D721Med (cell line): Measurements from ENCODE around the gene TUBB2B.

Source experiments
- DNase-seq: peaks from one replicate; pipeline ENCODE4 v3.0.0; 2011; ENCODE audit warnings: low spot score; ENCODE audit not compliant: insufficient read length
- FAIRE-seq: peaks from 2 replicates; lab custom pipeline; 2011; peaks lifted over from hg19 to GRCh38; lab: Jason Lieb, UNC
- CTCF ChIP-seq: IDR thresholded peaks from 2 replicates; pipeline ENCODE4 v1.5.1; 2012; ENCODE audit warnings: mild to moderate bottlenecking, control low read depth; ENCODE audit not compliant: insufficient read depth; ENCODE audit errors: missing control alignments

TUBB2B gene

GRCh38 chr6:3227363-3228045 lies at the start of gene TUBB2B:
Gene TUBB2B, minus strand, starts transcription at chr6:3227653. Its CDS starts 110 bp downstream, at chr6:3227543.
- no peak for TF ChIP-seq CTCF
- DNase-seq (peak; percentile 86), FAIRE-seq (no peak)

- no peak for DNase-seq
- no peak for FAIRE-seq
- TF ChIP-seq CTCF = no peak
Observed at GRCh38 chr6:3277251-3277650, 49.8 kb upstream of the TUBB2B start.

GRCh38 chr6:3276174-3277167 lies 49.0 kb upstream of the TUBB2B start:
- TF ChIP-seq CTCF = no peak
- DNase-seq = no peak
- no peak for FAIRE-seq

DNA sequence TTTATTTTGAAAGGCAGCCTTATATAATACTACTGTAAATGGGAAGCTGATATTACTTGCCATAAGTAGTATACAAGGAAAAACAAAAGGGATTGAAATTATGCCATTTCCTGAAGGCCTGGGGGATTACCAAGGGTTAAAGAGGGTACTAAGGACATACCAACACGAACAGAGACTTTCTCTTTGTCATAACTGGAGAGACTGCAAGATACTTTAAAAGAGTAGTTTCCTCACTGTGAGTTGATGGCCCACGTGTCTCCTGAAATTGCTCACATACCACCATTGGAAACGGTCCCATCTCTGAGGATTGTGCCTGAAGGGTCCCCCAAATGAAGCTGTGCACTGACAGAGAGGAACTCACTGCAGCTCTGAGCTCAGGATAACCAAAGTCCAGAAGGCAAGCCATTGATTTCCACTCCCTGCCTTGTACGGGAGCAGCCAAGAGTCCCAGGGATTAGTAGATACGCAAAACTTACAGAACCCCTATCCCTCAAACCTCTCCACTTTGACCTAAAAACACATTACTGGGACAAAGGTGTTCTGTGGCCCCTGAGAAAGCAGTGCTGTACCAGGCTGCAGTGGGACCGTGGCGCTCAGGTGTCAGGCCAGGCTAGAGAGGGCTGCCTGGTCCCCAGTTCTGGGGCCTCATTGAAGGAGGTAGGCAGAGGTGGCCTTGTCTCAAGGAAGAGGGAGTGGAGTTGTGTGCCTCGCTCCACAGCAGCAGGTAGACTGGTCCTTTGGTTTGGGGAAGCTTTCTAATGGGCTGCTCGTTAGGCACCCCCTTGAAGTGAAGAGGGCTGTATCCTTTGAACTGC lies 46.5 kb upstream of the TUBB2B start:
- no peak for FAIRE-seq
- DNase-seq = no peak
- TF ChIP-seq CTCF = no peak

DNA sequence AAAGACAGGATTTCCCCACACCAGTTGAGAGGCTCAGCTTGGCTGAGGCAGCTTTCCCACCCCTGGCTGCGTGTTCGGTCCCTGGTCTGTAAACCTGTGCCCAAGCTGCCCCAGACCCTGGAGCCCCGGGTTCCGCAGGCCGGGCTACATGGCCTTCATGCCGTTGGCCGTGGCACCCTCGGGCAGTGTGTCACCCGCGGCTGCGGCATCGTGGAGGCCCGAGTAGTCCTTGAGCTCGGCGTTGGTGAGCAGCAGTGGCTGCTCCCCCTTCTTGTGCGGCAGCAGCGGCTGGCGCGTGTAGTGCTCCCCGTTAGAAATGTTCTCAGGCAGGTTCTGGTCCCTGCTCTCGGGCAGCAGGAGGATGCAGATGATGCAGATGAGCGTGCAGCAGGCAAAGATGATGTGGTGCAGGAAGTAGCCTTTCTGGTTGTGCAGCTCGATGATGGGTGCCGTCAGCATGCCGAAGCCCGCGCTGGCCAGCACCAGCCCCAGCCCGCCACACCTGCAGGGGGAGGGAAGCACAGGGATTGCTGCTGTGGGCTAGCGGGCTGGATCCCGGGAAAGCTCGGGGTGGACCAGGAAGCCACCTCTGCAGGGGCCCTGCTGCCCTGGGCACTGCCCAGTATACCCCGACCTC lies 45.6 kb upstream of the TUBB2B start:
- FAIRE-seq (no peak), DNase-seq (no peak)
- no peak for TF ChIP-seq CTCF

- TF ChIP-seq CTCF = no peak
- no peak for FAIRE-seq
Observed at GRCh38 chr6:3271756-3272155, 44.3 kb upstream of the TUBB2B start.

More at GRCh38 chr6:3271756-3272155, 44.3 kb upstream of the TUBB2B start:
- DNase-seq = no peak
